Breast epithelium (tissue), 3 donors: ENCODE data around the gene LSM14B.

Source experiments
- CTCF ChIP-seq, 3 donors: fragments of 450-650 bp; IDR thresholded peaks; one replicate each; pipeline ENCODE4 v1.5.1; 2016 to 2017; ENCODE audit warnings: antibody characterized with exemption in 3 of 3, mild to moderate bottlenecking in 3 of 3, moderate library complexity in 3 of 3
- POLR2A ChIP-seq: fragments of 450-650 bp; IDR thresholded peaks from one replicate; pipeline ENCODE4 v1.6.1; 2016; ENCODE audit warnings: antibody characterized with exemption, mild to moderate bottlenecking, moderate library complexity
- POLR2AphosphoS5 ChIP-seq, 3 donors: sonication (generic); formaldehyde crosslinking; IDR thresholded peaks; one replicate each; pipeline ENCODE4 v1.6.1; 2017; ENCODE audit warnings: antibody characterized with exemption in 3 of 3

GRCh38 chr20:62168061-62168460 is 45.8 kb downstream of the LSM14B start:
- no peak for TF ChIP-seq CTCF (IDR thresholded peaks at IDR 0.05)
- no peak for TF ChIP-seq POLR2A
- TF ChIP-seq POLR2AphosphoS5 (IDR thresholded peaks at IDR 0.05), result no peak
